ENCODE data around the gene IRF9. TPM values are rescaled to one million over a fixed set of nuclear protein-coding genes. Genes with fewer than 3 reads are reported as not detected.

Gene IRF9
- total and polyA plus RNA-seq, 2 of the 13 experiments (the other 11 are each of a cell fraction or from before 2014, with no cell fraction given), result 14.9 to 49.7 TPM

DNA sequence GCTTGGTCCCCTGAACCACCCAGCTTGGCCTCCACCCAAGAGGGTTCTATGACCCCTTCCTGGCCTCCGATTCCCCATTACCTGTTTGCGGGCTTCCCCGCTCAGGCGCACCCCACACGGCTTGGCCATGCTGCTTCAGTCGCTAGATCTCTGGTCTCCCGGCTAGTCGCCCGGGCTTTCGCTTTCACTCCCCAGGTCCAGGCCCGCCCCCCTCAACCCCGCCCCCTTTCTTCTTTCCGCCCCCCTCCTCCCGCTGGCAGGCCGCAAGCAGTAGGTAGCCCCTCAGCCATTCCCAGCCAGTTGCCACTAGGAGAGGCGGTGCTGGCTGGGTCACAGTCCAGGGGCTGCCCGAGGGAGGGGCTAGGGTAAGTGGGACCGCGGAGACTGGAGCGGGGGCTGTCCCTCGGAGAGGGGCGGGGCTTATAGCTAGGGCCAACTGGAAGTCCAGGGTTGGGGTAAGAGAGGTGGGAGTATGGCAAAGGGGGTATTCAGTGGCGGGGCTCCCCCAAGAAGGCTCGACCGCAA lies 14.6 kb upstream of the IRF9 start, which contains the start of gene PSME2 (continued):
- TF ChIP-seq, protein P1, sequence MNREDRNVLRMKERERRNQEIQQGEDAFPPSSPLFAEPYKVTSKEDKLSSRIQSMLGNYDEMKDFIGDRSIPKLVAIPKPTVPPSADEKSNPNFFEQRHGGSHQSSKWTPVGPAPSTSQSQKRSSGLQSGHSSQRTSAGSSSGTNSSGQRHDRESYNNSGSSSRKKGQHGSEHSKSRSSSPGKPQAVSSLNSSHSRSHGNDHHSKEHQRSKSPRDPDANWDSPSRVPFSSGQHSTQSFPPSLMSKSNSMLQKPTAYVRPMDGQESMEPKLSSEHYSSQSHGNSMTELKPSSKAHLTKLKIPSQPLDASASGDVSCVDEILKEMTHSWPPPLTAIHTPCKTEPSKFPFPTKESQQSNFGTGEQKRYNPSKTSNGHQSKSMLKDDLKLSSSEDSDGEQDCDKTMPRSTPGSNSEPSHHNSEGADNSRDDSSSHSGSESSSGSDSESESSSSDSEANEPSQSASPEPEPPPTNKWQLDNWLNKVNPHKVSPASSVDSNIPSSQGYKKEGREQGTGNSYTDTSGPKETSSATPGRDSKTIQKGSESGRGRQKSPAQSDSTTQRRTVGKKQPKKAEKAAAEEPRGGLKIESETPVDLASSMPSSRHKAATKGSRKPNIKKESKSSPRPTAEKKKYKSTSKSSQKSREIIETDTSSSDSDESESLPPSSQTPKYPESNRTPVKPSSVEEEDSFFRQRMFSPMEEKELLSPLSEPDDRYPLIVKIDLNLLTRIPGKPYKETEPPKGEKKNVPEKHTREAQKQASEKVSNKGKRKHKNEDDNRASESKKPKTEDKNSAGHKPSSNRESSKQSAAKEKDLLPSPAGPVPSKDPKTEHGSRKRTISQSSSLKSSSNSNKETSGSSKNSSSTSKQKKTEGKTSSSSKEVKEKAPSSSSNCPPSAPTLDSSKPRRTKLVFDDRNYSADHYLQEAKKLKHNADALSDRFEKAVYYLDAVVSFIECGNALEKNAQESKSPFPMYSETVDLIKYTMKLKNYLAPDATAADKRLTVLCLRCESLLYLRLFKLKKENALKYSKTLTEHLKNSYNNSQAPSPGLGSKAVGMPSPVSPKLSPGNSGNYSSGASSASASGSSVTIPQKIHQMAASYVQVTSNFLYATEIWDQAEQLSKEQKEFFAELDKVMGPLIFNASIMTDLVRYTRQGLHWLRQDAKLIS (CRISPR knock-in tag; IDR thresholded peaks at IDR 0.05), result peak; percentile 35; the same call in 1 of the 2 replicates
- TF ChIP-seq, protein P2, sequence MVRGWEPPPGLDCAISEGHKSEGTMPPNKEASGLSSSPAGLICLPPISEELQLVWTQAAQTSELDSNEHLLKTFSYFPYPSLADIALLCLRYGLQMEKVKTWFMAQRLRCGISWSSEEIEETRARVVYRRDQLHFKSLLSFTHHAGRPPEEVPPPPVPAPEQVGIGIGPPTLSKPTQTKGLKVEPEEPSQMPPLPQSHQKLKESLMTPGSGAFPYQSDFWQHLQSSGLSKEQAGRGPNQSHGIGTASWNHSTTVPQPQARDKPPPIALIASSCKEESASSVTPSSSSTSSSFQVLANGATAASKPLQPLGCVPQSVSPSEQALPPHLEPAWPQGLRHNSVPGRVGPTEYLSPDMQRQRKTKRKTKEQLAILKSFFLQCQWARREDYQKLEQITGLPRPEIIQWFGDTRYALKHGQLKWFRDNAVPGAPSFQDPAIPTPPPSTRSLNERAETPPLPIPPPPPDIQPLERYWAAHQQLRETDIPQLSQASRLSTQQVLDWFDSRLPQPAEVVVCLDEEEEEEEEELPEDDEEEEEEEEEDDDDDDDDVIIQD (CRISPR knock-in tag; IDR thresholded peaks at IDR 0.05; ENCODE audit: low read depth), result peak; percentile 86
- TF ChIP-seq SUZ12 (IDR thresholded peaks at IDR 0.05; ENCODE audit: low read depth, low read length) (no peak), GPN1 (CRISPR knock-in tag; IDR thresholded peaks at IDR 0.05; ENCODE audit: borderline replicate concordance) (no peak), ZNF83 (CRISPR knock-in tag; IDR thresholded peaks at IDR 0.05; ENCODE audit: borderline replicate concordance) (no peak), NFYC (CRISPR knock-in tag; IDR thresholded peaks at IDR 0.05) (peak; percentile 65), BRCA1 (CRISPR knock-in tag; IDR thresholded peaks at IDR 0.05) (no peak), YEATS2 (CRISPR knock-in tag; IDR thresholded peaks at IDR 0.05; ENCODE audit: borderline replicate concordance) (peak; percentile 9; the same call in 1 of the 2 replicates), TOPORS (CRISPR knock-in tag; IDR thresholded peaks at IDR 0.05) (no peak), RNF2 (conservative IDR thresholded peaks at IDR 0.05; ENCODE audit: low read depth) (no peak), MAF1 (CRISPR knock-in tag; IDR thresholded peaks at IDR 0.05; ENCODE audit: borderline replicate concordance) (no peak; the same call in 1 of the 2 replicates), ZFP41 (CRISPR knock-in tag; IDR thresholded peaks at IDR 0.05; ENCODE audit: borderline replicate concordance) (0 out of 2 replicates have a peak, but pooled peaks have one; percentile 16), ZNF282 (IDR thresholded peaks at IDR 0.05; ENCODE audit: partially characterized antibody) (no peak), MAFK (conservative IDR thresholded peaks at IDR 0.05 in 1 of 2, IDR thresholded peaks at IDR 0.05 in 1 of 2; ENCODE audit: low read length in 2 of 2) (no peak), EZH2 (conservative IDR thresholded peaks at IDR 0.05; ENCODE audit: low read depth, low read length) (no peak)
- TF ChIP-seq, protein P3, sequence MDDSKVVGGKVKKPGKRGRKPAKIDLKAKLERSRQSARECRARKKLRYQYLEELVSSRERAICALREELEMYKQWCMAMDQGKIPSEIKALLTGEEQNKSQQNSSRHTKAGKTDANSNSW (CRISPR knock-in tag; IDR thresholded peaks at IDR 0.05; ENCODE audit: borderline replicate concordance), result no peak
- TF ChIP-seq, protein P4, sequence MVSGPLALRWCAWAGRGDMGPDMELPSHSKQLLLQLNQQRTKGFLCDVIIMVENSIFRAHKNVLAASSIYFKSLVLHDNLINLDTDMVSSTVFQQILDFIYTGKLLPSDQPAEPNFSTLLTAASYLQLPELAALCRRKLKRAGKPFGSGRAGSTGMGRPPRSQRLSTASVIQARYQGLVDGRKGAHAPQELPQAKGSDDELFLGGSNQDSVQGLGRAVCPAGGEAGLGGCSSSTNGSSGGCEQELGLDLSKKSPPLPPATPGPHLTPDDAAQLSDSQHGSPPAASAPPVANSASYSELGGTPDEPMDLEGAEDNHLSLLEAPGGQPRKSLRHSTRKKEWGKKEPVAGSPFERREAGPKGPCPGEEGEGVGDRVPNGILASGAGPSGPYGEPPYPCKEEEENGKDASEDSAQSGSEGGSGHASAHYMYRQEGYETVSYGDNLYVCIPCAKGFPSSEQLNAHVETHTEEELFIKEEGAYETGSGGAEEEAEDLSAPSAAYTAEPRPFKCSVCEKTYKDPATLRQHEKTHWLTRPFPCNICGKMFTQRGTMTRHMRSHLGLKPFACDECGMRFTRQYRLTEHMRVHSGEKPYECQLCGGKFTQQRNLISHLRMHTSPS (CRISPR knock-in tag; IDR thresholded peaks at IDR 0.05; ENCODE audit: low read depth), result 0 out of 2 replicates have a peak, but pooled peaks have one; percentile 64
- TF ChIP-seq, protein P5, sequence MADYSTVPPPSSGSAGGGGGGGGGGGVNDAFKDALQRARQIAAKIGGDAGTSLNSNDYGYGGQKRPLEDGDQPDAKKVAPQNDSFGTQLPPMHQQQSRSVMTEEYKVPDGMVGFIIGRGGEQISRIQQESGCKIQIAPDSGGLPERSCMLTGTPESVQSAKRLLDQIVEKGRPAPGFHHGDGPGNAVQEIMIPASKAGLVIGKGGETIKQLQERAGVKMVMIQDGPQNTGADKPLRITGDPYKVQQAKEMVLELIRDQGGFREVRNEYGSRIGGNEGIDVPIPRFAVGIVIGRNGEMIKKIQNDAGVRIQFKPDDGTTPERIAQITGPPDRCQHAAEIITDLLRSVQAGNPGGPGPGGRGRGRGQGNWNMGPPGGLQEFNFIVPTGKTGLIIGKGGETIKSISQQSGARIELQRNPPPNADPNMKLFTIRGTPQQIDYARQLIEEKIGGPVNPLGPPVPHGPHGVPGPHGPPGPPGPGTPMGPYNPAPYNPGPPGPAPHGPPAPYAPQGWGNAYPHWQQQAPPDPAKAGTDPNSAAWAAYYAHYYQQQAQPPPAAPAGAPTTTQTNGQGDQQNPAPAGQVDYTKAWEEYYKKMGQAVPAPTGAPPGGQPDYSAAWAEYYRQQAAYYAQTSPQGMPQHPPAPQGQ (CRISPR knock-in tag; IDR thresholded peaks at IDR 0.05; ENCODE audit: borderline replicate concordance), result no peak; the same call in 1 of the 2 replicates
- TF ChIP-seq, protein P6, sequence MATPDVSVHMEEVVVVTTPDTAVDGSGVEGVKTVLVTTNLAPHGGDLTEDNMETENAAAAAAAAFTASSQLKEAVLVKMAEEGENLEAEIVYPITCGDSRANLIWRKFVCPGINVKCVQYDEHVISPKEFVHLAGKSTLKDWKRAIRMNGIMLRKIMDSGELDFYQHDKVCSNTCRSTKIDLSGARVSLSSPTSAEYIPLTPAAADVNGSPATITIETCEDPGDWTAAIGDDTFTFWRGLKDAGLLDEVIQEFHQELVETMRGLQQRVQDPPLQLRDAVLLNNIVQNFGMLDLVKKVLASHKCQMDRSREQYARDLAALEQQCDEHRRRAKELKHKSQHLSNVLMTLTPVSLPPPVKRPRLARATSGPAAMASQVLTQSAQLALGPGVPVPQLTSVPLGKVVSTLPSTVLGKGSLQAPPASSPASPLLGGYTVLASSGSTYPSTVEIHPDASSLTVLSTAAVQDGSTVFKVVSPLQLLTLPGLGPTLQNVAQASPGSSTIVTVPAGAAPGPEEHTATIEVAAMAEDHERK (CRISPR knock-in tag; IDR thresholded peaks at IDR 0.05; ENCODE audit: low read depth), result no peak

Data from HepG2 (cell line).